ENCODE measurements around the gene PRXL2C.
"Not testable (repeated sequence)": the region's sequence is repeated elsewhere in the genome, so short reads cannot be mapped to it uniquely, and the experiment has no call there.

PRXL2C gene

GRCh38 chr9:96651626-96652025 is 3.5 kb downstream of the PRXL2C start:
- DNase-seq (ENCODE audit: low read depth, low spot score) = no peak
- H3K27ac ChIP-seq = no peak overlapping the region

- DNase-seq (ENCODE audit: low read depth, low spot score) = no peak
Measured at GRCh38 chr9:96649620-96650324, 5.3 kb downstream of the PRXL2C start.

GRCh38 chr9:96646081-96646991 is 8.8 kb downstream of the PRXL2C start:
- H3K27ac ChIP-seq = no peak overlapping the region
- DNase-seq (ENCODE audit: low read depth, low spot score) = no peak

More at GRCh38 chr9:96649620-96650324, 5.3 kb downstream of the PRXL2C start:
- H3K27ac ChIP-seq = no peak overlapping the region

DNA sequence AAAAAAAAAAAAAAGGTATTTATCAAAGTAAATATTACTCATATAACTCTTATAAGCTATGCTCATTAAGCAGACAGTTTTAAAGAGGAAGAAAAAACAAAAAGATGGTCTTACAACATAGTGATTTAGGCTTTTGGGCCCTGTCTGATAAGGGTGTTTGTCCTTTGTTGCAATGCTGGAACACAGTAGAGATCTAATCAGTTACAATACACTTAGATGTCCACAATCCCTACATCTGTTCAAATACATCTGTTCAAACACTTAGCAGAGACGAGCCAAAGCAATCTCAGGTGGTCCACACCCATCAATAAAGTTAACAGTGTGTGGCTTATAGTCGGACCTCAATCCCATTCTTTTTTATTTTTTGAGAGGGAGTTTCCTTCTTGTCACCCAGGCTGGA is 11.0 kb downstream of the PRXL2C start:
- no peak for DNase-seq (ENCODE audit: low read depth, low spot score)

GRCh38 chr9:96641514-96641913 is 13.6 kb downstream of the PRXL2C start:
- DNase-seq (ENCODE audit: low read depth, low spot score) = no peak
- no peak overlapping the region for H3K27ac ChIP-seq

More for the DNA sequence above, 11.0 kb downstream of the PRXL2C start:
- H3K27ac ChIP-seq = no peak overlapping the region

DNA sequence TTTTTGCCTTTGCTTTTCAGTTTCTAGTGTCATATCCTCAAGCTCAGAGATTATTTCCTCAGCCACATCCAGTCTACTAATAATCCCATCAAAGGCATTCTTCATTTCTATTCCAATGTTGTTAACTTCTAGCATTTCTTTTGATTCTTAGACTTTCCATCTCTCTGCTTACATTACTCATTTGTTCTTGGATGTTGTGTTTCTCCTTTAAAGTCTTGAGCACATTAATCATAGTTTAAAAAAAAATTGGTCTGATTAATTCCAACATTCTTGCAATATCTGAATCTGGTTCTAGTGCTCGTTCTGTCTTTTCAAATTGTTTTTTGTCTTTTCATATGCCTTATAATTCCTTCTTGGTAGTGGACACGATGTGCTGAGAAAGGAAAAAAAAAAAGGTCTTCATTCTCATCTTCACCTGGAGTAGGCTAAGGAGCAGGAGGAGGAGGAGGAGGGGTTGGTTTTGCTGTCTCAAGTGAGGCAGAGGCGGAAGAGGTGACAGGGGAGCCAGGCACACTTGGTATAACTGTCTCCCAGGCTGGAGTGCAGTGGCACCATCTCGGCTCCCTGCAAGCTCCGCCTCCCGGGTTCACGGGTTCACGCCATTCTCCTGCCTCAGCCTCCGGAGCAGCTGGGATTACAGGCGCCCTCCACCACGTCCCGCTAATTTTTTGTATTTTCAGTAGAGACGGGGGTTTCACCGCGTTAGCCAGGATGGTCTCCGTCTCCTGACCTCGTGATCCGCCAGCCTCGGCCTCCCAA is 16.3 kb downstream of the PRXL2C start:
- no peak for DNase-seq (ENCODE audit: low read depth, low spot score)
- H3K27ac ChIP-seq = no peak overlapping the region

GRCh38 chr9:96636368-96636767 is 18.7 kb downstream of the PRXL2C start:
- no peak for DNase-seq (ENCODE audit: low read depth, low spot score)
- H3K27ac ChIP-seq = no peak overlapping the region

GRCh38 chr9:96633579-96633978 is 21.5 kb downstream of the PRXL2C start:
- not testable (repeated sequence) for DNase-seq (ENCODE audit: low read depth, low spot score); H3K27ac ChIP-seq

- DNase-seq (ENCODE audit: low read depth, low spot score) = no peak
Measured at GRCh38 chr9:96626912-96627311, 28.2 kb downstream of the PRXL2C start.

GRCh38 chr9:96621618-96622017 is 33.5 kb downstream of the PRXL2C start:
- no peak overlapping the region for H3K27ac ChIP-seq
- DNase-seq (ENCODE audit: low read depth, low spot score) = no peak

More at GRCh38 chr9:96626912-96627311, 28.2 kb downstream of the PRXL2C start:
- H3K27ac ChIP-seq = peak overlapping the region; percentile 21

GRCh38 chr9:96620832-96621269 is 34.3 kb downstream of the PRXL2C start:
- H3K27ac ChIP-seq = no peak overlapping the region
- no peak for DNase-seq (ENCODE audit: low read depth, low spot score)

GRCh38 chr9:96620181-96620514 is 35.0 kb downstream of the PRXL2C start:
- H3K27ac ChIP-seq = peak overlapping the region; percentile 51
- no peak for DNase-seq (ENCODE audit: low read depth, low spot score)

- H3K27ac ChIP-seq = peak within 1 kb of the TSS; percentile 51
- peak; percentile 72 for DNase-seq (ENCODE audit: low read depth, low spot score)
Measured at GRCh38 chr9:96619491-96620180, 35.5 kb downstream of the PRXL2C start, which contains the start of gene CDC14B. Gene CDC14B (minus strand): TSS chr9:96619843. CDS start chr9:96619378, 465 bp downstream.

DNA sequence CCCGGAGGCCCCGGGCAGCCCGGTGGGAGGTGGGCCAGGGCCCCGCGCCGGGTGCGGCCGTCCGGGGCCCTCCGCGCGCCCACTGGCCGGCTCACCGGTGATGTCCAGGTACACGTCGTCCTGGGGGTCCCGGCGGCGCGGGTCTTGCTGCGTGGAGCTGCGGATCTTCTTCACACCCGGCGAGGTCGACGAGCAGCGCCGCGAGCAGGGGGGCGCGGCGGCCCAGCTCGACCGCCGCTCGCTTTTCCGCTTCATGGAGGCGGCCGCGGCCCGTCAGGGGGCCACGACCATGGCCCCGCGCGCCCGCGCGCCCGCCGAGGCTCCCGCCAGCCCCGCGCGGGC is 36.0 kb downstream of the PRXL2C start:
- H3K27ac ChIP-seq = peak overlapping the region; percentile 51
- DNase-seq (ENCODE audit: low read depth, low spot score) = no peak

DNA sequence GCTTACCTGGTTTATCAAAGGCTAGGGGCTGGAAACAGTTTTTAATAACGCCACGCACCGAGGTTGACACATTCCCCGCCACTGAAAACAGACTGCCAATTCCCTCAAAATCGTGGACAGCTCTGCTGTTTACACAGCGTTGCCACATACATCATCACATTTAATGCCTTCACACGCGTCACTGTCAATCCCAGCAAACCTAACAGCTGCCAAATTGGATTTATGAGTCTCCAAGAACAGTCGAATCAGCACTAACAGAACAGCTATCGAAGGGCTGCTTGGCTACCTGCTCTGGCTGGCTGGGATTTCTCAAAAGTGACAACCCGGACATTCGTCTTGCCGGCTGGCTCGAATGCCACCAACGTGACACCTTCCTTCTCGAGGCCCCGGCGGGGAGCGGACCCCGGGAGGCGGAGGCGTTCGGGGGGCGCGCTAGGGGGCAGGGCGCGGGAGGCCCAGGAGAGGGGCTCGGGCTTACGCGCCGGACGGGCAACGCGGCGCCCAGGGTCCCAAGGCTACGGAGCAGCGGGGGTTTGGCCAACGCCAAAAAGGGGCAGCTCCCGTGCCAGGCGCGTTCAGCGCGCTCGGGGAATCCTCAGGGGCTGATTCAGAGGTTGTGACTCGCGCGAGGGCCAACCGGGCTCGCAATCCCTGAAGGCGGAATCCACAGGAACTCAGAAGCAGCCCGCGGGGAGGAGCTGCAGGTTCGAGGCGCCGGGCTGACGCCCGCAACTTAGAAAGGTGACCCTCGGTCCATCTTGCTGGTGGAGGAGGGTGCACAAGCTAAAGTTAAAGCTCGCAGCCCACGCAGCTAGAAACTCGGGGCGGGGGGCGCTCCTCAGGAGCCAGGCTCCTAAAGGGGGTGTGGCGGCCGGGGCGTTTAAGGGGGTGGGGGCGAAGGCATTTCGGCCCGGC is 36.7 kb downstream of the PRXL2C start:
- DNase-seq (ENCODE audit: low read depth, low spot score) = no peak
- peak overlapping the region; percentile 51 for H3K27ac ChIP-seq

DNA sequence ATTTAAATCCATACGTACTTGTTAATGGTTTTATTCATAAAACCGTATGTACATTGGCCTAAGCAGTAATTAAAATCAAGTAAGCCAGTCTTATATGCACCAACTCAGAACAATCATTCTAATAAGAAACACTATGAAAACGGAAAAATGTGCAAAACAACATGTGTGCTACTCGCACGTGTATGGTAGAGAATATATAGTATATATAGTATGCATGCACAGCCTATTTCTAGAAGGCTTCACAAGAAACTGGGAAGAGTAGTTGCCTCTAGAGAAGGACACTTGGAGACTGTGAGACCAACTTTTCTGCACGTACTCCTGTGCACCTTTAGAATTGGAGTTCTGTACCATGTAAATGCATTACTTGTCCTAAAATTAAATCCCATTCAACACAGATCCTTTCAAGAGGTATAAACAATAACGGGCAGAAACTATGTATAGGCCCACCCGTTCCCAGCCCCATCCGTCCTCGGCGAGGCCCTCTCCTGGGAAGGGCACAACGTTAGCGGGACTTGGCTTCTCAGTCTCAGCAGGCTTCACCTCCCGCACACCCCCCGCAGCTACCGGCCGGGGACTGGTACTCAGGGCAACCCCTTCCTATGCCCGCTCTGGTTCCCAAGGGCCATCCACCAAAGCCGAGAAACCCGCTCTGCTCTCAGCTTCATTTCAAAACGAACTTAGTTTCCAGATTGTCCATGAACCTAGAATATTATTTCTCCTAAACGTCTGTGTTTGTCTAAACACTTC is 37.5 kb downstream of the PRXL2C start:
- peak overlapping the region; percentile 51 for H3K27ac ChIP-seq
- no peak for DNase-seq (ENCODE audit: low read depth, low spot score)

DNA sequence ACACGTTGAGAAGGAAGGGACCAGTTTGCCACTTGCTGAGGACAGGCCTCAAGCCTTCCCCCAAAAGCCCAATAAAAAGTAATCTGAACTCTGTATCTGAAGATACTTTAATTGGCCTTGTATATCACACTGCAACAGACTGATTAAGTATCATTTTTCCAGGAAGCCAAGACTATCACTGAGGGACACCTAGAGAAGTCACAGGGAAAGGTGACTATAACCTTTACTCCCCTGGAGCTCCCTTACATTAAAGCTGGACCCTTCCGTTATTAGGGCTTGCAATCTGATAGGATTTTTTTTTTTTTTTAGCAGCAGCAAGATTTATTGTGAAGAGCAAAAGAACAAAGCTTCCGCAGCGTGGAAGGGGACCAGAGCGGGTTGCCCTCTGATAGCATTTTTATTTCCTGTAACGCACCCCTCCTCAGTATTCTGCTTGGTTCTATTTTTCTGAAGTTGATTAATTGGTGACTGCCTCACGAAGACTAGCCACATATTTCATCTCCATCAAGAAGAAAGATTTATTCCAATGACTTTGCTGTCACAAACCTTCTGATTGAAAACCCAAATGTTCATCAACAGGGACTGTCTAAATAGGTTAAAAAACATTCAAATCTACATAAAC is 38.2 kb downstream of the PRXL2C start:
- DNase-seq (ENCODE audit: low read depth, low spot score) = no peak
- no peak overlapping the region for H3K27ac ChIP-seq

GRCh38 chr9:96615411-96615810 is 39.7 kb downstream of the PRXL2C start:
- no peak for DNase-seq (ENCODE audit: low read depth, low spot score)
- H3K27ac ChIP-seq = no peak overlapping the region

All from epithelial cell of prostate (primary cell).